ENCODE measurements around the gene KRIT1.

Gene KRIT1

GRCh38 chr7:92155108-92155739 is 90.5 kb downstream of the KRIT1 start:
- no peak for DNase-seq (ENCODE audit: low read depth, low spot score)

- DNase-seq (ENCODE audit: low read depth, low spot score) = no peak
Measured at GRCh38 chr7:92150450-92151017, 95.2 kb downstream of the KRIT1 start.

GRCh38 chr7:92149736-92150239 is 95.9 kb downstream of the KRIT1 start:
- DNase-seq (ENCODE audit: low read depth, low spot score) = no peak
